Endothelial cell of umbilical vein (primary cell): Measurements from ENCODE around the gene SSTR5. TPM values are rescaled to one million over a fixed set of nuclear protein-coding genes. Genes with fewer than 3 reads are reported as not detected.

Experiments used
- BruUV-seq: library from RNA; stranded (reverse); fragments of 400-500 nt; replicated peaks from 2 replicates; lab custom pipeline; 2021; lab: Mats Ljungman, UMichigan
- CTCF ChIA-PET: fragments of 300-600, 350-600 bp; sonication (Branson Sonifier 250); formaldehyde crosslinking; loops from one replicate; lab custom pipeline; 2021; ENCODE audit warnings: antibody characterized with exemption, inconsistent platforms; lab: Charles Lee
- POLR2A ChIA-PET: fragments of 300-600, 350-600 bp; sonication (Branson Sonifier 250); formaldehyde crosslinking; loops from one replicate; lab custom pipeline; 2021; ENCODE audit warnings: antibody characterized with exemption, inconsistent platforms; lab: Charles Lee
- DNase-seq: peaks from one replicate; pipeline ENCODE4 v3.0.0-alpha.2; 2011; ENCODE audit warnings: low read depth, low spot score
- FAIRE-seq: peaks from 2 replicates; lab custom pipeline; 2011; peaks lifted over from hg19 to GRCh38; lab: Jason Lieb, UNC
- H2AFZ ChIP-seq: 2 replicates; pipeline ENCODE4 v1.6.0; 2012; ENCODE audit warnings: low read depth, low read length, control low read depth, inconsistent platforms
- H3K27ac ChIP-seq: 2 replicates; pipeline ENCODE4 v1.5.1; 2011; ENCODE audit warnings: low read depth, mild to moderate bottlenecking, control low read depth, low read length, moderate library complexity; ENCODE audit not compliant: insufficient read depth
- H3K27me3 ChIP-seq, 2 experiments: 2 replicates each; pipeline versions ENCODE4 v1.6.0 to v1.6.1; 2011; ENCODE audit warnings: low read length in 2 of 2, mixed read lengths in 1 of 2; ENCODE audit not compliant: control insufficient read depth in 2 of 2, insufficient read depth in 2 of 2
- H3K36me3 ChIP-seq, 2 experiments: 2 replicates in 1 of 2; 3 replicates in 1 of 2; pipeline ENCODE4 v1.5.1; 2011; ENCODE audit warnings: low read length in 2 of 2, mild to moderate bottlenecking in 1 of 2, moderate library complexity in 1 of 2; ENCODE audit not compliant: control insufficient read depth in 2 of 2, insufficient read depth in 2 of 2; ENCODE audit errors: extremely low read depth in 1 of 2
- H3K4me1 ChIP-seq: 3 replicates; pipeline ENCODE4 v1.5.1; 2011; ENCODE audit warnings: mild to moderate bottlenecking, low read length; ENCODE audit not compliant: control insufficient read depth, insufficient read depth; ENCODE audit errors: extremely low read depth
- H3K4me2 ChIP-seq: 2 replicates; pipeline ENCODE4 v1.6.1; 2011; ENCODE audit warnings: low read length, control low read depth, mixed read lengths; ENCODE audit not compliant: insufficient read depth
- H3K4me3 ChIP-seq, 3 experiments: fragments of 200-600 bp in 1 of 3; sonication (generic), shearing (Covaris generic) in 1 of 3; replicated peaks in 1 of 3; 2 replicates each; pipeline ENCODE4 v1.5.1; 2011 to 2016; ENCODE audit warnings: control low read depth in 3 of 3, low read length in 3 of 3, mild to moderate bottlenecking in 2 of 3, inconsistent platforms in 1 of 3, low read depth in 1 of 3, moderate library complexity in 1 of 3; ENCODE audit not compliant: insufficient read depth in 1 of 3
- H3K79me2 ChIP-seq: 2 replicates; pipeline ENCODE4 v1.6.0; 2012; ENCODE audit warnings: low read length, inconsistent platforms; ENCODE audit not compliant: control insufficient read depth, insufficient read depth
- H3K9ac ChIP-seq: replicated peaks from 2 replicates; pipeline ENCODE3; 2011; ENCODE audit warnings: low read length, control low read depth; ENCODE audit not compliant: insufficient read depth; ENCODE audit errors: extremely low read depth
- H3K9me1 ChIP-seq: replicated peaks from 3 replicates; pipeline ENCODE4 v1.6.0; 2011; ENCODE audit warnings: mild to moderate bottlenecking, low read length; ENCODE audit not compliant: control insufficient read depth, insufficient read depth; ENCODE audit errors: extremely low read depth
- H3K9me3 ChIP-seq: replicated peaks from 2 replicates; pipeline ENCODE4 v1.5.1; 2012; ENCODE audit warnings: low read length, inconsistent platforms; ENCODE audit not compliant: control insufficient read depth, insufficient read depth
- H4K20me1 ChIP-seq: replicated peaks from 2 replicates; pipeline ENCODE3; 2011; ENCODE audit warnings: mild to moderate bottlenecking, low read length; ENCODE audit not compliant: control insufficient read depth, insufficient read depth; ENCODE audit errors: extremely low read depth
- EZH2 ChIP-seq: IDR thresholded peaks from 2 replicates; pipeline ENCODE4 v1.6.1; 2012; ENCODE audit warnings: borderline replicate concordance, low read depth, mild to moderate bottlenecking, moderate library complexity, low read length, inconsistent platforms; ENCODE audit not compliant: severe bottlenecking
- FOS ChIP-seq: IDR thresholded peaks from 2 replicates; pipeline ENCODE4 v1.6.1; 2011; ENCODE audit warnings: mild to moderate bottlenecking, low read length, moderate library complexity, borderline replicate concordance; ENCODE audit not compliant: insufficient read depth
- GATA2 ChIP-seq: IDR thresholded peaks from 2 replicates; pipeline ENCODE4 v1.7.0; 2011; ENCODE audit warnings: low read depth, mild to moderate bottlenecking, moderate library complexity, mixed read lengths, low read length; ENCODE audit not compliant: insufficient read length, insufficient read depth
- JUN ChIP-seq: IDR thresholded peaks from 2 replicates; pipeline ENCODE4 v1.6.1; 2011; ENCODE audit warnings: borderline replicate concordance, low read depth; ENCODE audit not compliant: insufficient read length, insufficient read depth
- MYC ChIP-seq: IDR thresholded peaks from one replicate; pipeline ENCODE4 v1.6.1; 2011; ENCODE audit warnings: mild to moderate bottlenecking, low read depth, low read length
- POLR2A ChIP-seq: IDR thresholded peaks from 2 replicates; pipeline ENCODE4 v1.6.1; 2012; ENCODE audit warnings: low read depth, mild to moderate bottlenecking, control low read depth, low read length
- POLR2AphosphoS5 ChIP-seq: IDR thresholded peaks from 2 replicates; pipeline ENCODE4 v1.6.1; 2012; ENCODE audit warnings: low read depth, mild to moderate bottlenecking, control low read depth, low read length, moderate library complexity; ENCODE audit not compliant: insufficient read depth
- dilution Hi-C: fragments of 300-500 bp; cut with MboI; formaldehyde crosslinking; loops from one replicate; pipeline ENCODE4 v1.15.0; 2019; ENCODE audit warnings: low sequenced_read_pairs; ENCODE audit not compliant: extremely low pct_ligation_motif_present
- intact Hi-C: fragments of 100-400 bp; cut with micrococcal nuclease; formaldehyde crosslinking; loops from one replicate; pipeline ENCODE4 v1.10.0; 2022
- polyA plus RNA-seq, 4 experiments: library from polyadenylated mRNA; depleted of rRNA in 3 of 4; stranded (reverse) in 3 of 4; unstranded in 1 of 4; fragments of >200 nt; gene quantifications; 2 replicates each; pipeline versions ENCODE4 v1.2.1 to v1.2.3, GENCODE V29; 2011 to 2012; ENCODE audit warnings: missing spikeins in 1 of 4
- total RNA-seq: library from RNA; stranded (reverse); gene quantifications from 2 replicates; pipeline ENCODE4 v1.2.3, GENCODE V29; 2021
- TF ChIP-seq, protein P1 (sequence below): IDR thresholded peaks from 2 replicates; pipeline ENCODE4 v1.6.1; 2011; ENCODE audit not compliant: insufficient read depth, insufficient read length
- TF ChIP-seq, protein P2 (sequence below), 2 donors: IDR thresholded peaks; 1 replicate in 1 of 2; 2 replicates in 1 of 2; pipeline ENCODE4 v1.5.1; 2011; ENCODE audit warnings: low read length in 2 of 2, mild to moderate bottlenecking in 2 of 2, moderate library complexity in 2 of 2, control low read depth in 1 of 2, inconsistent platforms in 1 of 2, low read depth in 1 of 2; ENCODE audit not compliant: insufficient read depth in 1 of 2; ENCODE audit errors: extremely low read depth in 1 of 2

Gene SSTR5
- total and polyA plus RNA-seq, 2 donors (not counting 3 experiments of a cell fraction or from before 2014, with no cell fraction given), result 0.24 to 0.52 TPM

DNA sequence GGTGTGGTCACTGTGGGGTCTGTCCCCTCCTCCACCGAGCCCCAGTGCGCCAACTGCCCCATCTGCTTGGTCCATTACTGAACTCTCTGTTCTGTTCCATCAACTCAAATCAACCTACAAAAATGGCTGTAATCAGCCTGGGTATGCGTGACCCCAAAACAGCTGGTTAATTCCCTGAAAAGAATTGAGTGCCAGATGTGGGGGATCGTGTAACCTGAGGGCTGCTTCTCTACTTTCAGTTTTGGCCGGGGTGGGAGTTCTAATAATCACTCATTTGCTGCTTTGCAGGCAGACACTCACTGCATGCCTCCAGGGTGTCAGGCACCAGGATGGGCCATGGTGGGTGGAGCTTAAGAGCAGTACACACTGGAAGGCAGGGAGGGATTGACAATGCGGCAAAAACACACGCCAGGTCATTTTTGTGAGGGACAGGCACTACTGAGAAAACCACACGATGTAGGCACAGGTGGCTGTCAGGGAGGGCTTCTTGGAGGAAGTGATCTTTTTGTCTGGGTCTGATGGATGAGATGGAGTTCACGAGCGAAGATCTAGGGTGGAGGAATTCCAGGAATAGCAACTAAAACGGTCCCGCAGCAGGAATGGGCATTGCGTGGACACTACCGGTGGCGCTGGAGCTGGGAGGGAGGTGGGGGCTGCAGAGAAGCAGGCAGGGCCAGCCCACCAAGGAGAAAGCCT, 30.4 kb upstream of the SSTR5 start:
- H3K4me3 ChIP-seq, result no peak overlapping the region
- no peak overlapping the region for H3K27ac ChIP-seq
- dilution Hi-C loops, result no loop called here
- H4K20me1 ChIP-seq, result no peaks in the 10 kb centered on the region
- BruUV-seq, result no TSS peak
- DNase-seq (no peak), FAIRE-seq (no peak)
- H3K4me2 ChIP-seq, result no peak overlapping the region
- ChIA-PET CTCF (interaction anchor here (2.4 kb wide), 1 partner anchor 15 kb away, joined by 15 read pairs; no protein-coding TSS in a partner anchor), POLR2A (no interaction called here)
- no peaks in the 10 kb centered on the region for H3K9me1 ChIP-seq
- no peaks in the 10 kb centered on the region for H3K4me1 ChIP-seq
- H3K27me3 ChIP-seq, result no peaks in the 10 kb centered on the region
- intact Hi-C loops, result no loop called here
- no peaks in the 10 kb centered on the region for H3K79me2 ChIP-seq
- no peaks in the 10 kb centered on the region for H3K36me3 ChIP-seq
- no peak for TF ChIP-seq JUN
- TF ChIP-seq FOS, result no peak
- no peak for TF ChIP-seq EZH2
- no peak for TF ChIP-seq POLR2AphosphoS5
- TF ChIP-seq, protein P1, sequence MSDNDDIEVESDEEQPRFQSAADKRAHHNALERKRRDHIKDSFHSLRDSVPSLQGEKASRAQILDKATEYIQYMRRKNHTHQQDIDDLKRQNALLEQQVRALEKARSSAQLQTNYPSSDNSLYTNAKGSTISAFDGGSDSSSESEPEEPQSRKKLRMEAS, result no peak
- TF ChIP-seq MYC, result no peak
- TF ChIP-seq, protein P2, sequence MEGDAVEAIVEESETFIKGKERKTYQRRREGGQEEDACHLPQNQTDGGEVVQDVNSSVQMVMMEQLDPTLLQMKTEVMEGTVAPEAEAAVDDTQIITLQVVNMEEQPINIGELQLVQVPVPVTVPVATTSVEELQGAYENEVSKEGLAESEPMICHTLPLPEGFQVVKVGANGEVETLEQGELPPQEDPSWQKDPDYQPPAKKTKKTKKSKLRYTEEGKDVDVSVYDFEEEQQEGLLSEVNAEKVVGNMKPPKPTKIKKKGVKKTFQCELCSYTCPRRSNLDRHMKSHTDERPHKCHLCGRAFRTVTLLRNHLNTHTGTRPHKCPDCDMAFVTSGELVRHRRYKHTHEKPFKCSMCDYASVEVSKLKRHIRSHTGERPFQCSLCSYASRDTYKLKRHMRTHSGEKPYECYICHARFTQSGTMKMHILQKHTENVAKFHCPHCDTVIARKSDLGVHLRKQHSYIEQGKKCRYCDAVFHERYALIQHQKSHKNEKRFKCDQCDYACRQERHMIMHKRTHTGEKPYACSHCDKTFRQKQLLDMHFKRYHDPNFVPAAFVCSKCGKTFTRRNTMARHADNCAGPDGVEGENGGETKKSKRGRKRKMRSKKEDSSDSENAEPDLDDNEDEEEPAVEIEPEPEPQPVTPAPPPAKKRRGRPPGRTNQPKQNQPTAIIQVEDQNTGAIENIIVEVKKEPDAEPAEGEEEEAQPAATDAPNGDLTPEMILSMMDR (IDR thresholded peaks at IDR 0.05; ENCODE audit: extremely low read depth in 1 of 2, insufficient read depth in 1 of 2, low read depth in 1 of 2, low read length in 2 of 2), result no peak
- no peak for TF ChIP-seq POLR2A
- no peak for TF ChIP-seq GATA2
- H3K9ac ChIP-seq, result no peak overlapping the region
- no peaks in the 10 kb centered on the region for H3K9me3 ChIP-seq
- no peak overlapping the region for H2AFZ ChIP-seq
